ENCODE data around the gene TAS2R60. TPM values are rescaled to one million over a fixed set of nuclear protein-coding genes. Genes with fewer than 3 reads are reported as not detected.

The TAS2R60 gene
- polyA plus RNA-seq, 3 donors, result 0.35 TPM; not detected in 2

- H3K4me2 ChIP-seq (replicated peaks; ENCODE audit: extremely low read depth, low read length, poor library complexity, severe bottlenecking), result peak overlapping the region; percentile 68
- H3K9ac ChIP-seq (ENCODE audit: insufficient read depth, low read length, poor library complexity, severe bottlenecking), result peak overlapping the region; percentile 42
- peak overlapping the region; percentile 65 to 94 for H3K27ac ChIP-seq (ENCODE audit: low read depth in 1 of 2, low read length in 2 of 2)
These were observed 43.8 kb downstream of the TAS2R60 start for GRCh38 chr7:143487061-143487460.

GRCh38 chr7:143487566-143487965 lies 44.3 kb downstream of the TAS2R60 start:
- Histone ChIP-seq H2AFZ (ENCODE audit: insufficient read depth, low read depth, low read length, poor library complexity, severe bottlenecking) (peak overlapping the region; percentile 72), H4K20me1 (ENCODE audit: insufficient read depth, low read length) (no peaks in the 10 kb centered on the region), H3K9me3 (replicated peaks in 1 of 2; ENCODE audit: control insufficient read depth in 1 of 2, insufficient read depth in 1 of 2, low read length in 2 of 2) (no peaks in the 10 kb centered on the region), H3K79me2 (ENCODE audit: insufficient read depth, low read length) (peaks cover 11% of the 10 kb centered on the region), H3K36me3 (replicated peaks in 1 of 2; ENCODE audit: control insufficient read depth in 1 of 2, insufficient read depth in 2 of 2, low read length in 2 of 2) (no peaks in the 10 kb centered on the region), H3K4me1 (ENCODE audit: control insufficient read depth in 1 of 2, insufficient read depth in 2 of 2, low read length in 2 of 2) (peaks cover 44 to 55% of the 10 kb centered on the region in 2 donors), H3K27ac (ENCODE audit: low read depth in 1 of 2, low read length in 2 of 2) (peak overlapping the region; percentile 65 to 94), H3K4me3 (replicated peaks in 1 of 3; ENCODE audit: low read depth in 2 of 3, low read length in 3 of 3) (peak overlapping the region; percentile 4 to 69 (median 53)), H3K9ac (ENCODE audit: insufficient read depth, low read length, poor library complexity, severe bottlenecking) (peak overlapping the region; percentile 42), H3K4me2 (replicated peaks; ENCODE audit: extremely low read depth, low read length, poor library complexity, severe bottlenecking) (peak overlapping the region; percentile 68), H3K27me3 (ENCODE audit: control insufficient read depth in 2 of 2, insufficient read depth in 2 of 2, low read length in 2 of 2) (no peaks in the 10 kb centered on the region)
- peaks cover 0 to 8% (median 2%) of the 10 kb centered on the region in 7 donors for H3K9me3 Mint-ChIP-seq
- no peaks in the 10 kb centered on the region for H3K27me3 Mint-ChIP-seq (ENCODE audit: low read depth in 3 of 3)
- peak; percentile 68 to 82 (median 73) for DNase-seq
- intact Hi-C loops (cut with micrococcal nuclease), result loop anchor here in 1 of 2 donors (5.0 kb wide), 1 partner anchor 105 kb away; the partner anchor contains the start of gene ZYX
- TF ChIP-seq CTCF (IDR thresholded peaks at IDR 0.05), result no peak
- H3K27ac Mint-ChIP-seq, result peak overlapping the region; percentile 86 to 96 (median 91)
- H3K36me3 Mint-ChIP-seq, result peaks cover 0 to 5% of the 10 kb centered on the region in 2 donors
- peak overlapping the region; percentile 55 to 65 for H3K4me3 Mint-ChIP-seq
- WGBS (ENCODE audit: insufficient coverage), result 0% methylated on average over 2 of the region's 5 CpGs
- H3K4me1 Mint-ChIP-seq, result peaks cover 49% of the 10 kb centered on the region

More at GRCh38 chr7:143487061-143487460, 43.8 kb downstream of the TAS2R60 start:
- peak in 1 of 3 donors; percentile 38 for DNase-seq
- H3K36me3 ChIP-seq (replicated peaks in 1 of 2; ENCODE audit: control insufficient read depth in 1 of 2, insufficient read depth in 2 of 2, low read length in 2 of 2), result no peaks in the 10 kb centered on the region
- H3K4me3 ChIP-seq (replicated peaks in 1 of 3; ENCODE audit: low read depth in 2 of 3, low read length in 3 of 3), result peak overlapping the region; percentile 4 to 69 (median 53)
- peak overlapping the region; percentile 55 to 65 for H3K4me3 Mint-ChIP-seq
- intact Hi-C loops (cut with micrococcal nuclease), result loop anchor here in 1 of 2 donors (5.0 kb wide), 1 partner anchor 105 kb away; the partner anchor contains the start of gene ZYX
- H4K20me1 ChIP-seq (ENCODE audit: insufficient read depth, low read length), result no peaks in the 10 kb centered on the region
- peaks cover 44% of the 10 kb centered on the region for H3K4me1 Mint-ChIP-seq
- peak overlapping the region; percentile 72 for H2AFZ ChIP-seq (ENCODE audit: insufficient read depth, low read depth, low read length, poor library complexity, severe bottlenecking)
- H3K4me1 ChIP-seq (ENCODE audit: control insufficient read depth in 1 of 2, insufficient read depth in 2 of 2, low read length in 2 of 2), result peaks cover 39 to 50% of the 10 kb centered on the region in 2 donors
- no peaks in the 10 kb centered on the region for H3K27me3 ChIP-seq (ENCODE audit: control insufficient read depth in 2 of 2, insufficient read depth in 2 of 2, low read length in 2 of 2)
- H3K9me3 Mint-ChIP-seq, result peaks cover 0 to 8% (median 2%) of the 10 kb centered on the region in 7 donors
- no peak for TF ChIP-seq CTCF (IDR thresholded peaks at IDR 0.05)
- peak overlapping the region; percentile 86 to 96 (median 91) for H3K27ac Mint-ChIP-seq
- no peaks in the 10 kb centered on the region for H3K27me3 Mint-ChIP-seq (ENCODE audit: low read depth in 3 of 3)
- no CpG with 5 or more reads among the region's 2 CpGs for WGBS (ENCODE audit: insufficient coverage)
- H3K9me3 ChIP-seq (replicated peaks in 1 of 2; ENCODE audit: control insufficient read depth in 1 of 2, insufficient read depth in 1 of 2, low read length in 2 of 2), result no peaks in the 10 kb centered on the region
- peaks cover 13% of the 10 kb centered on the region for H3K79me2 ChIP-seq (ENCODE audit: insufficient read depth, low read length)
- H3K36me3 Mint-ChIP-seq, result peaks cover 0 to 3% of the 10 kb centered on the region in 2 donors

Measured in CD14-positive monocyte (primary cell).